Measurements from ENCODE around the gene WWOX. TPM values are rescaled to one million over a fixed set of nuclear protein-coding genes. Genes with fewer than 3 reads are reported as not detected.

Gene WWOX
- total and polyA plus RNA-seq, 2 donors (not counting 3 experiments of a cell fraction or from before 2014, with no cell fraction given), result 6.2 to 12.5 TPM

- H3K9me1 ChIP-seq (replicated peaks; ENCODE audit: control insufficient read depth, extremely low read depth, insufficient read depth, low read length), result no peaks in the 10 kb centered on the region
- H3K9ac ChIP-seq (replicated peaks; ENCODE audit: extremely low read depth, insufficient read depth, low read length), result no peak overlapping the region
- no peak overlapping the region for H3K4me2 ChIP-seq (ENCODE audit: insufficient read depth, low read length)
- no peak overlapping the region for H2AFZ ChIP-seq (ENCODE audit: low read depth, low read length)
- dilution Hi-C loops (cut with MboI; ENCODE audit: extremely low pct_ligation_motif_present, low sequenced_read_pairs) (no loop called here), intact Hi-C loops (cut with micrococcal nuclease) (no loop called here)
- BruUV-seq (replicated peaks), result no TSS peak
- ChIA-PET POLR2A (no interaction called here), CTCF (no interaction called here)
- no peak overlapping the region for H3K4me3 ChIP-seq (replicated peaks in 1 of 3; ENCODE audit: insufficient read depth in 1 of 3, low read depth in 1 of 3, low read length in 3 of 3)
- H3K79me2 ChIP-seq (ENCODE audit: control insufficient read depth, insufficient read depth, low read length), result no peaks in the 10 kb centered on the region
- DNase-seq (ENCODE audit: low read depth, low spot score) (no peak), FAIRE-seq (no peak)
- H3K9me3 ChIP-seq (replicated peaks; ENCODE audit: control insufficient read depth, insufficient read depth, low read length), result no peaks in the 10 kb centered on the region
- H3K27ac ChIP-seq (ENCODE audit: insufficient read depth, low read depth, low read length), result no peak overlapping the region
- no peaks in the 10 kb centered on the region for H4K20me1 ChIP-seq (replicated peaks; ENCODE audit: control insufficient read depth, extremely low read depth, insufficient read depth, low read length)
- H3K27me3 ChIP-seq (ENCODE audit: control insufficient read depth in 2 of 2, insufficient read depth in 2 of 2, low read length in 2 of 2), result no peaks in the 10 kb centered on the region
- H3K4me1 ChIP-seq (ENCODE audit: control insufficient read depth, extremely low read depth, insufficient read depth, low read length), result no peaks in the 10 kb centered on the region
- no peak for TF ChIP-seq FOS (IDR thresholded peaks at IDR 0.05; ENCODE audit: borderline replicate concordance, insufficient read depth, low read length)
- TF ChIP-seq MYC (IDR thresholded peaks at IDR 0.05; ENCODE audit: low read depth, low read length), result no peak
- TF ChIP-seq, protein P1, sequence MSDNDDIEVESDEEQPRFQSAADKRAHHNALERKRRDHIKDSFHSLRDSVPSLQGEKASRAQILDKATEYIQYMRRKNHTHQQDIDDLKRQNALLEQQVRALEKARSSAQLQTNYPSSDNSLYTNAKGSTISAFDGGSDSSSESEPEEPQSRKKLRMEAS (IDR thresholded peaks at IDR 0.05; ENCODE audit: insufficient read depth, insufficient read length), result no peak
- no peak for TF ChIP-seq EZH2 (IDR thresholded peaks at IDR 0.05; ENCODE audit: borderline replicate concordance, low read depth, low read length, severe bottlenecking)
- no peak for TF ChIP-seq JUN (IDR thresholded peaks at IDR 0.05; ENCODE audit: borderline replicate concordance, insufficient read depth, insufficient read length, low read depth)
- TF ChIP-seq POLR2A (IDR thresholded peaks at IDR 0.05; ENCODE audit: low read depth, low read length), result no peak
- no peak for TF ChIP-seq CTCF (IDR thresholded peaks at IDR 0.05; ENCODE audit: extremely low read depth in 1 of 2, insufficient read depth in 1 of 2, low read depth in 1 of 2, low read length in 2 of 2)
- no peak for TF ChIP-seq GATA2 (IDR thresholded peaks at IDR 0.05; ENCODE audit: insufficient read depth, insufficient read length, low read depth, low read length)
- no peak for TF ChIP-seq POLR2AphosphoS5 (IDR thresholded peaks at IDR 0.05; ENCODE audit: insufficient read depth, low read depth, low read length)
- H3K36me3 ChIP-seq (ENCODE audit: control insufficient read depth in 2 of 2, extremely low read depth in 1 of 2, insufficient read depth in 2 of 2, low read length in 2 of 2), result no peaks in the 10 kb centered on the region
Measured at GRCh38 chr16:78212674-78213073, 113.2 kb downstream of the WWOX start.
